ENCODE results near the gene OR7G1. TPM values are rescaled to one million over a fixed set of nuclear protein-coding genes. Genes with fewer than 3 reads are reported as not detected.
"Not testable (repeated sequence)": the region's sequence is repeated elsewhere in the genome, so short reads cannot be mapped to it uniquely, and the experiment has no call there.

The OR7G1 gene
- total RNA-seq, 1 experiment from 2014 or later: not detected

DNA sequence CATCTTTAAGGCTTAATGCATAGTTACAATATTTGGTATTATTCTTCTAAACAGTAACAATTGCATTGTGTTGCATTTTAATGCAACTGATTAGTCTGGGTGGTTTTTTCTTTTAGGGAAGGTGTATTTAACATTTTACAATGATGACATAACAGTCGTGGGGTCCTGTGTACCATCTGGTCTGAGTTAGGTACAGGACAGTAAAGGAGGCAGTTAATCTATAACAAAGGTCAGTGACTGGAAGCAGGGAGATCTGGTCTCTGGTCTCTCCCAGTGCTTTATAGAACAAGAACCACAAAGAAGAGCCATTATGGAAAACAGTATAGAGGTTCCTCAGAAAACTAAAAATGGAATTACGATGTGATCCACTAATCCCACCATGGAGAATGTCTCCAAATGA is 5.6 kb downstream of the OR7G1 start:
- no peak for DNase-seq (ENCODE audit: low read depth)
- in situ Hi-C loops (cut with HindIII; ENCODE audit: low pct_unique_long_range_greater_than_20kb, low sequenced_read_pairs): no loop called here

DNA sequence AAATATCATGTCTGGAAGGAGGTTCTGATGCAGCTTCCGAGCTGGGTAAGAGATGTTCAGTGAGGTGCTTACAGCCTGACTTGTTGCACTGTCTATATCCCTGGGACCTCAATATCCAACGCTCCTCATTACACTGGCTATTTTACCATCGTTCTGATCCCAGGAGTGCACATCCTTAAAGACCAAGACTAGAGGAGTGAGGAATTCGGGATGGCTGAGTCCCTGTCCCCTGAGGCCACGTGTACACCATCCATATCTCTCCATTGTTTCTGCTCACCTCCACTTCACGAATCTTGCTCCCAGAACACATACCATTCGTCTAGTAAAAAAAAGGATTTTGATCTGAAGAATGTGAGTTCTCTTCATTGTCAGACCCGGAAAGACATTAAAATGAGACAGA is 8.2 kb downstream of the OR7G1 start, which contains the start of gene OR7G2:
Gene OR7G2, minus strand, starts transcription at position 101 of the 400 bp plus-strand sequence. CDS start 4,232 bp downstream, outside the sequence.
- in situ Hi-C loops (cut with HindIII; ENCODE audit: low pct_unique_long_range_greater_than_20kb, low sequenced_read_pairs): no loop called here
- DNase-seq (ENCODE audit: low read depth): no peak

DNA sequence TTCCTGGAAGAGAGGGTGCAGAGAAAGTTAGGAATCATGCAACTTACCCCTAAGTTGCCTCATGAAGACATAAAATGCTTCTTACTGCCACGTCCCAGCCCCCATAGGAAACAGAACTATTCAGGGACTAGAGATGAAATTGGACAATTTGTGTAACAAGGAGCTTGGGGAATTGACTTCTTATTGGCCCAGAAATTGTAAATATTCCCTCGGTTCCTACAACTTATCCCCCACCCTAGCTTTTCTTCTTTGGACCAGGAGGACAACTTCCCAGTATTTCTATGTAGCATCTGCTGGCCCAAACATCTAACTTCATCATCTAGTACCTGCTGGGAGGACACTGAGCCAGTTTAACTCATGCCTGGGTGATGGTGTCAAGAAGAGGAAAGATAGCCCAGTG is 28.8 kb downstream of the OR7G1 start, which contains the start of gene OR1M1:
Gene OR1M1, plus strand, starts transcription at position 301 of the 400 bp plus-strand sequence. CDS start 6,184 bp downstream, outside the sequence.
- DNase-seq (ENCODE audit: low read depth): no peak
- in situ Hi-C loops (cut with HindIII; ENCODE audit: low pct_unique_long_range_greater_than_20kb, low sequenced_read_pairs): no loop called here

DNA sequence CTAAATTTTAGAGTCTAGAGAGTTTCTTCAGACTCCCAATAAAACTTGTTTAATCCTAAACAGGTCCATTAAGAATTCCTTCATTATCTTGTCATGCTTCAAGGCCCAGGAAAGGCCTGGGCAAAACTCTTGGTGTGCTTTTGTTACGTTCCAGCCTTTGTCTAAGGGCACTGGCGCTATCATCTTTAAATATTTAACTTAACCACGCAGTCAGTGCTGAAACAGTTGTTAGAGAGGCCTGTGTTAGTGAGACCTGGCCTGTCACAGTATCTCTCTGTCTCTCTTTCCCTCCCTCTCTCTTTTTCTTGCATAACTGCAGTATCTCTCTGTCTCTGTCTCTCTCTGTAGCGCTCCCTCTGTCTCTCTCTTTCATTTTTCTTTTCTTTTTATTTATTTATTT is 36.9 kb downstream of the OR7G1 start:
- in situ Hi-C loops (cut with HindIII; ENCODE audit: low pct_unique_long_range_greater_than_20kb, low sequenced_read_pairs): no loop called here
- DNase-seq (ENCODE audit: low read depth): peak; percentile 79

DNA sequence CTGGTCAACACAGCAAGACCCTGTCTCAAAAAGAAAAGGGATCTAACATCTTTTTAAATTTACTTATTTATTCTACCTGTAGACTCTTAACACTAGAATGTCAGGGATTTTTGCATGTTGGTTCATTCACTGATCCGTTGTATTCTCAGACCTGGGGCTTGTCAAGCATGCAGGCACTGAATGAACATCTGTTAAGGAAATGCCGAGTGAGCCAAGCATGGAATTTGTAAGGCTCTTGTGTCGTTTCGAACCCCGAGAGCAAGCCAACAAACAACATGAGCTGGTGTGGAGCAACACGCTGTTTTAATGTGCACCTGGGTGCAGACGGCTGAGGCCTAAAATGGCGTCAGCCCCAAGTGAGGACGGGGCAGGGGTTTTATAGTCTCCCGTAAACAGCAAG is 38.7 kb downstream of the OR7G1 start:
- in situ Hi-C loops (cut with HindIII; ENCODE audit: low pct_unique_long_range_greater_than_20kb, low sequenced_read_pairs): no loop called here
- DNase-seq (ENCODE audit: low read depth): no peak

DNA sequence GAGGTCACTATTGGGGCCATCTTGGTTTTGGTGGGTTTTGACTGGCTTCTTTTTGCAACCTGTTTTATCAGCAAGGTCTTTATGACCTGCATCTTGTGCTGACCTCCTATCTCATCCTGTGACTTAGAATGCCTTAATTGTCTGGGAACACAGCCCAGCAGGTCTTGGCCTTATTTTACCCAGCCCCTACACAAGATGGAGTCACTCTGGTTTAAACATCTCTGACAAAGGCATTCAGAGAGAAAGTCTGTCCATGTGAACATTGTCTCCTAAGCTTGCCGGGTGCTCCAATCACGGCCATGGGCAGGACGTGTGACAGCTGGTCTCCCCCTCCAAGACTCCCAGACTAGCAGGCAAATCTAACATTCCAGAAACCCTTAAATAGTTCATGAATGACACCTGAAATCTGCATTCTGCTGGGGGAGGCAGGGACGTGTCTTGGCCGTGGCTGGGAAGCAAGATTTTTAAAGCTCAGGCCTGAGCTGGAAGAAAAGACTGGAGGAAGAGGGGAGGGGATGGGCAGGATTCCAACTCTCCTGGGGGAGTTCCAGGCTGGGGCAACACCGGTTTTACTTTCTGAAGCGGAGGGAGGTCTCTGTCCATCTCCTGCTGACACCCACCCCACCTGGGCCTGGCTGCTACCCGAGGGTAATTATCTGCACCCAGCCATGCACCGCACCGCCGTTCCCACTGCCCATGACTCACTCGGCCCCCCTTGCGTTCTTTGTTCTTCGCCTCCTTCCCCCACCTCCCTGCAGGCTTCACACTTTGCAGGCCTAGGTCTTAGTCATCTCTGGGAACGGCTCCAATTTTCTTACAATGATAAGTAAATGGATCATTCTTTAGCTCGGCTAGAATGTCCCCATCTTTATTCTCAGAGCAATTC is 40.3 kb downstream of the OR7G1 start:
- peak; percentile 99 for DNase-seq (ENCODE audit: low read depth)
- in situ Hi-C loops (cut with HindIII; ENCODE audit: low pct_unique_long_range_greater_than_20kb, low sequenced_read_pairs): no loop called here

DNA sequence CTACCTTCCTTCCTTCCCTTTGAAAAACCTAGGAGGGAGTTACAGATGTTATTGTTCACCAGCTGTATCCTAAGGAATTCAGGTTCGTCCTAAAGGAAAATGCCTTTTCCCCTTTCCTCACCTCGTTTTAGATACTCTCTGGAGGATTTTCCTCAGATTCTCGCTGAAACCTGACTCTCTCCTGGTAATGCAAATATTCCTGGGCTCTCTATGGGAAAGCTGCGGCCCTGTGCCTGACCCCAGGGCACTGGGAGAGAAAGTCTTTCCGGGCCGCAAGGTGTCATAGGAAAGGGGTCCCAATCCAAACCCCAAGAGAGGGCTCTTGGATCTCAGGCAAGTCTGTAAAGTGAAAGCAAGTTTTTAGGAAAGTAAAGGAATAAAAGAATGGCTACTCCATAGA is 41.8 kb downstream of the OR7G1 start:
- DNase-seq (ENCODE audit: low read depth): no peak
- in situ Hi-C loops (cut with HindIII; ENCODE audit: low pct_unique_long_range_greater_than_20kb, low sequenced_read_pairs): no loop called here

DNA sequence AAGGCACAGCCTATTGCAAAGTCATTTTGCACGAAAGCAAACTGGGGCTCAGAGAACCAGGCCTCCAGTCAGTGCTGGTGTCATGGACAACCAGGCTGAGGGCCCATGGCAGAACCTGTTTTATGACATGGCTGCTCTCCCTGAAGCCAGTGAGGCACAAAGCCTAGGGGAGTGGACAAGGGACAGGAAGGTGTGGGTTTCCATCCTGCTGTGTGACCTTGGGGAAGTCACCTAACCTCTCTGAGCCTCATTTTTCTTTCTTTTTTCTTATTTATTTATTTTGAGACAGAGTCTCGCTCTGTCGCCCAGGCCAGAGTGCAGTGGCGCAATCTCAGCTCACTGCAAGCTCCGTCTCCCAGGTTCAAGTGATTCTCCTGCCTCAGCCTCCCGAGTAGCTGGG is 43.8 kb downstream of the OR7G1 start:
- in situ Hi-C loops (cut with HindIII; ENCODE audit: low pct_unique_long_range_greater_than_20kb, low sequenced_read_pairs); DNase-seq (ENCODE audit: low read depth): not testable (repeated sequence)

DNA sequence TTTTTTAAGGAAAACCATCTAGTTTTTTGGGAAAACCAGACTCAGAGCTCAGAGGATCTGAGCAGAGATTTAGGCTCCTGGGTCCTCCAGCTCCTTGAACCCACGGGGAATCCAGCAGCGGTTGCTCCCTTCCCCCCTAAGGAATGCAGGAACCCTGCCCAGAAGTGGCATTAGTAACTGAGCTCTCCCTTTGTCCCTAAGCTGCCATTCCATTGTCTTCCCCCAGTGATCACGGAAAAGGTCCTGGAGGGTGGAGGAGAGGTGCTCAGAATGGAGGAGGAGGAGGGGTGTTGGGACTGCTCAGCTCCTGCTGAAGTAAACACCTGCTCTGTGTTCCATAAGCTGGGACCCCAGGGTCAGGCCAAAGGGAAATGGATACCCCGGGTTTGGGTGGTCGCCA is 45.5 kb downstream of the OR7G1 start:
- DNase-seq (ENCODE audit: low read depth): peak; percentile 53
- in situ Hi-C loops (cut with HindIII; ENCODE audit: low pct_unique_long_range_greater_than_20kb, low sequenced_read_pairs): no loop called here

DNA sequence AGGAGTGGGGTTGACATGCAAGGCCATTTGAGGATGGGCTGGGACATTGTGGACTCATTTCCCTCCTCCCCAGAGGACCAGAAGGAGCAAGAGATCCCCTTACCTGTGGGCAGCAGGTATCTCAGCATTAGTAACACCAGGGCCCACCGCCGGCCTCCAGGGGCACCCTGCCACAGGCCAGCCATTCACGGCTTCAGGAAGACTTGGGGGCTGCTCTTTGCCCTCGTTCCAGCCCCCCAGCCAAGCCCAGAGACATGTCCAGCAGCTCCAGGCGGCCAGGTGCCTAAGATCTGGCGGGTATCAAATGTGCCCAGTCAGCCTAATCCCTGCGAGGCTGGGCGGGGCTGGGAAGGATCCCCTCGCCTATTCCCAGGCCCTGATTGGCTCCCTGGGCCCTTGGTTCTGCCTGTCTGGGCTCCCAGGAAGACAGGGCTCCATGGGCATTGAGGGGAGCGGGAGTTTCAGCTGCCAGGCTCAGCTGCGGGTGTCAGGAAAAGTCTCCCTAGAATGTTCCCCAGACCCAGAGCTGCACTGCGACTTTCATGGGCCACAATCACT is 50.0 kb downstream of the OR7G1 start:
- DNase-seq (ENCODE audit: low read depth): no peak
- in situ Hi-C loops (cut with HindIII; ENCODE audit: low pct_unique_long_range_greater_than_20kb, low sequenced_read_pairs): no loop called here

Other genes starting within 250 kb of the OR7G1 start
- under 0.01 TPM in 1 of 2 replicates, not detected in the other for gene MUC16, start 105.4 kb downstream of the OR7G1 start, total RNA-seq (2014; rRNA removed; shearing (Covaris generic); ENCODE audit: low replicate concordance)
- gene OR1M1, start 28.7 kb downstream of the OR7G1 start, total RNA-seq (2014; rRNA removed; shearing (Covaris generic); ENCODE audit: low replicate concordance): not detected in 2 replicates
- not detected in 2 replicates for gene OR7G2, start 8.3 kb downstream of the OR7G1 start, total RNA-seq (2014; rRNA removed; shearing (Covaris generic); ENCODE audit: low replicate concordance)
- gene OR7G3, start 11.2 kb upstream of the OR7G1 start, total RNA-seq (2014; rRNA removed; shearing (Covaris generic); ENCODE audit: low replicate concordance): not detected in 2 replicates
- gene ZNF317, start 24.6 kb upstream of the OR7G1 start, total RNA-seq (2014; rRNA removed; shearing (Covaris generic); ENCODE audit: low replicate concordance): 7.1 and 16.2 TPM in 2 replicates
- gene OR7D2, start 63.2 kb upstream of the OR7G1 start, total RNA-seq (2014; rRNA removed; shearing (Covaris generic); ENCODE audit: low replicate concordance): not detected in 2 replicates
- gene OR7D4, start 103.8 kb upstream of the OR7G1 start, total RNA-seq (2014; rRNA removed; shearing (Covaris generic); ENCODE audit: low replicate concordance): not detected in 2 replicates
- gene OR7E24, start 135.2 kb upstream of the OR7G1 start, total RNA-seq (2014; rRNA removed; shearing (Covaris generic); ENCODE audit: low replicate concordance): not detected in 2 replicates
- 0.96 and 8.6 TPM in 2 replicates for gene ZNF699, start 194.1 kb upstream of the OR7G1 start, total RNA-seq (2014; rRNA removed; shearing (Covaris generic); ENCODE audit: low replicate concordance)
- 3.9 and 4.6 TPM in 2 replicates for gene ZNF559, start 208.4 kb upstream of the OR7G1 start, total RNA-seq (2014; rRNA removed; shearing (Covaris generic); ENCODE audit: low replicate concordance)
- gene ZNF177, start 247.2 kb upstream of the OR7G1 start, total RNA-seq (2014; rRNA removed; shearing (Covaris generic); ENCODE audit: low replicate concordance): 0.17 TPM in 1 of 2 replicates, not detected in the other

All from Caki2 (cell line).